Measurements from ENCODE around the gene KCNH4. TPM values are rescaled to one million over a fixed set of nuclear protein-coding genes. Genes with fewer than 3 reads are reported as not detected.

The KCNH4 gene
- total RNA-seq, 1 experiment from 2014 or later, result 0.28 TPM

DNA sequence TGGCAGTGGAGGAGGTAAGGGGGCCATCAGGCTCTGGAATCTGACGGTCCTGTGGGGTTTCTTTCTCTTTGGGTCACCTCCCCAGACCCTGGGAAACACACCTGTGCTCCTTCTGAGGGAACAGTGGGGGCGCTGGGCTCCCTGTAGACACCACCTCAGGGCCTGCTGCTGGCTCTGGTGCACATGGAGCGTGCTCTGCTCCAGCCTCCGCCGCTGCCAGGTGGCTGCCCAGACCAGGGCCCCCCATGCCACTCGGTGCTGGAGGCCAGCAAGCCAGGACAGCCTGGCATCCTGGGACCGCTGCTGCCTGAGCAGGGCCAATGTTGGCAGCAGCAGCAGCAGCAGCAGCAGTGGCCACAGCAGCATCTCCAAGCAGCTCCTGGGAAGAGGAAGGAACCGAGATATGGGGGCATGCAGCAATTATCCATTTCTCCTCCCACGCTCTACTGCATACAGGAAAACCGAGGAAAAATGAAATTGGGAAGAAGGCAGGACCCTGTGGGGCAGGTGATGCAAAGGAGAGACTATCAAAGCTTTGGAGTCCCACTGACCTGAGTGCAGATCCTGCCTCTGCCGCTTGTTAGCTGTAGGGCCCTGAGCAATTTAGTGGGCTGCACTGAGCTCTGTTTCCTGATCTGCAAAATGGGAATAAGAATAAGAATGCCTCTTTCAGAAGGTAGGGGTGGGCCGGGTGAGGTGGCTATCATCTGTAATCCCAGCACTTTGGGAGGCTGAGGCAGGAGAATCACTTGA lies 12.4 kb upstream of the KCNH4 start:
- intact Hi-C loops (cut with micrococcal nuclease; ENCODE audit: unreplicated experiment), result no loop called here
- no peak for DNase-seq (ENCODE audit: low spot score)
- Histone ChIP-seq H3K36me3 (ENCODE audit: insufficient read depth, low read length, poor library complexity, severe bottlenecking) (no peaks in the 10 kb centered on the region), H3K9me3 (ENCODE audit: low read depth, low read length, poor library complexity, severe bottlenecking) (no peaks in the 10 kb centered on the region), H3K4me1 (ENCODE audit: insufficient read depth, low read length, poor library complexity, severe bottlenecking) (no peaks in the 10 kb centered on the region), H3K27ac (ENCODE audit: low read depth, low read length, poor library complexity, severe bottlenecking) (no peak overlapping the region), H3K4me3 (ENCODE audit: low read depth, low read length, poor library complexity, severe bottlenecking) (peak overlapping the region; percentile 53), H3K27me3 (replicated peaks; ENCODE audit: insufficient read depth, low read depth, low read length, poor library complexity) (no peaks in the 10 kb centered on the region)
- TF ChIP-seq CTCF (conservative IDR thresholded peaks at IDR 0.05; ENCODE audit: low read depth, low read length) (no peak), EZH2 (IDR thresholded peaks at IDR 0.05; ENCODE audit: borderline replicate concordance, low read depth, low read length, poor library complexity, severe bottlenecking) (no peak)
- ChIA-PET POLR2A (ENCODE audit: low non-redundant PET) (interaction anchor here (0.5 kb wide), 1 partner anchor 7 kb away, joined by 4 read pairs; no protein-coding TSS in a partner anchor), CTCF (no interaction called here)
- BruUV-seq (replicated peaks), result no TSS peak

DNA sequence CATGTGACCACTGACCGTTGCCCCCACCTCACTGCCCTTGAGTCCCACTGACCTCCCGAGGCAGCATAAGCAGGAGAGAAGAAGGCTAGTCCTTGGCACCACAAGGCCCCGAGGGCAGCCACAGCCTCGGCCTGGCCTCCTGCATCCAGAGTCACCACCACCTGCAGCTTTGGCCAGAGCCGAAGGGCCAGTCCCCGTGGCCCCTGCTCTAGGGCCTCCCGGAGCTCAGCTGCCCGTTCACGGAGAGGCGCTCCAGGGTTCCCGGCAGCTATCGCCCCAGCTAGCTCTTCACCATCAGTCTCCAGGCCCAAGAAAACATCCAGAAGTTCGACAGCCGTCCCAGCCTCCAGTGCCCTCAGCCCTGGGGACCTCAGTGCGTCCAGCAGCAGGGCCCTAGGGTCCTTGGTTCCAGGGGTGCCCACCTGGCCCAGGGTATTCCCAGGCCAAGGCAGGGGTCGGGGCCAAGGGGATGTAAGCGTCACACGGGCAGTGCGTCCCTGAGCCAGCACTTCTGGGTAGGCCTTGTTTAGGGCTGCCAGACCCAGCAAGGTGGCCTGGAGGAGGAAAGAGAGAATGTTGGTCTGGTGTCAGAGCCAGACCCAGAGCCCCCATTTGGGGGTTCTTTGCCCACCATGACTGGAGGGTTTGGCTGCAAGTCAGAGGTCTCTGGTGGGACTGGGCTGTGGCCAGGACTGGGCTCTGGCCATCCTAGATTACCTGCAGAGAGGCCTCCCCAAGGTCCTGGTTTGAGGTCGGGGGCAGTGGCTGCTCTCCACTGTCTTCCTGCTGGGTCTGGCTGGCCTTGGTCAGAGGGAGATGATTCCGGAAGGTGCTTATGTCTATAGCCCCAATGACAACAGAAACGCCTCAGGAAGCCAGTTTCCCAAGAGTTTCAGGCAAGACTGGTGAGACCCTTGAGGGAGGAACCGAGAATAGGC lies 11.5 kb upstream of the KCNH4 start:
- no peak overlapping the region for H3K27ac ChIP-seq (ENCODE audit: low read depth, low read length, poor library complexity, severe bottlenecking)
- intact Hi-C loops (cut with micrococcal nuclease; ENCODE audit: unreplicated experiment), result no loop called here
- POLR2A ChIA-PET (ENCODE audit: low non-redundant PET), result no interaction called here

DNA sequence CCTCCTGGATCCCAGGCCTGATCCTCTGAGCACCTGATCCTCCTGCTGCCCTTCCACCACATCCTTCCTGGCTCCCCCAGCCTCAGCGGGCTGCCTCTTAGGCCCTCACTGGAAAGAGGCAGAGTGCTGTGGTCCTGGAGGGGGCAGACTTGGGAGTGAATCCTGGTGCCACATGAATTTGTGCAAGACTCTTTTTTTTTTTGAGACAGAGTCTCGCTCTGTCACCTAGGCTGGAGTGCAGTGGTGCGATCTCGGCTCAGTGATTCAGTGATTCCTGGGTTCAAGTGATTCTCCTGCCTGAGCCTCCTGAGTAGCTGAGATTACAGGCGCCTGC lies 10.3 kb upstream of the KCNH4 start:
- Histone ChIP-seq H3K36me3 (ENCODE audit: insufficient read depth, low read length, poor library complexity, severe bottlenecking) (no peaks in the 10 kb centered on the region), H3K4me3 (ENCODE audit: low read depth, low read length, poor library complexity, severe bottlenecking) (no peak overlapping the region), H3K4me1 (ENCODE audit: insufficient read depth, low read length, poor library complexity, severe bottlenecking) (no peaks in the 10 kb centered on the region), H3K27me3 (replicated peaks; ENCODE audit: insufficient read depth, low read depth, low read length, poor library complexity) (no peaks in the 10 kb centered on the region), H3K27ac (ENCODE audit: low read depth, low read length, poor library complexity, severe bottlenecking) (no peak overlapping the region), H3K9me3 (ENCODE audit: low read depth, low read length, poor library complexity, severe bottlenecking) (no peaks in the 10 kb centered on the region)
- BruUV-seq (replicated peaks), result no TSS peak
- CTCF ChIA-PET, result no interaction called here
- no peak for DNase-seq (ENCODE audit: low spot score)
- intact Hi-C loops (cut with micrococcal nuclease; ENCODE audit: unreplicated experiment), result no loop called here
- TF ChIP-seq CTCF (conservative IDR thresholded peaks at IDR 0.05; ENCODE audit: low read depth, low read length) (no peak), EZH2 (IDR thresholded peaks at IDR 0.05; ENCODE audit: borderline replicate concordance, low read depth, low read length, poor library complexity, severe bottlenecking) (no peak)
- POLR2A ChIA-PET (ENCODE audit: low non-redundant PET), result no interaction called here

More for the DNA sequence above, 11.5 kb upstream of the KCNH4 start:
- CTCF ChIA-PET, result no interaction called here
- no peaks in the 10 kb centered on the region for H3K27me3 ChIP-seq (replicated peaks; ENCODE audit: insufficient read depth, low read depth, low read length, poor library complexity)
- no peak overlapping the region for H3K4me3 ChIP-seq (ENCODE audit: low read depth, low read length, poor library complexity, severe bottlenecking)
- no peaks in the 10 kb centered on the region for H3K9me3 ChIP-seq (ENCODE audit: low read depth, low read length, poor library complexity, severe bottlenecking)
- no TSS peak for BruUV-seq (replicated peaks)
- no peak for TF ChIP-seq CTCF (conservative IDR thresholded peaks at IDR 0.05; ENCODE audit: low read depth, low read length)
- TF ChIP-seq EZH2 (IDR thresholded peaks at IDR 0.05; ENCODE audit: borderline replicate concordance, low read depth, low read length, poor library complexity, severe bottlenecking), result no peak
- no peak for DNase-seq (ENCODE audit: low spot score)
- no peaks in the 10 kb centered on the region for H3K4me1 ChIP-seq (ENCODE audit: insufficient read depth, low read length, poor library complexity, severe bottlenecking)
- H3K36me3 ChIP-seq (ENCODE audit: insufficient read depth, low read length, poor library complexity, severe bottlenecking), result no peaks in the 10 kb centered on the region
